Skin of body (tissue), 2 donors: ENCODE results near the gene GMDS. TPM values are rescaled to one million over a fixed set of nuclear protein-coding genes. Genes with fewer than 3 reads are reported as not detected.
"Not testable (repeated sequence)": the region's sequence is repeated elsewhere in the genome, so short reads cannot be mapped to it uniquely, and the experiment has no call there.

Source experiments
- DNase-seq: peaks from one replicate; lab custom pipeline; 2025; lab: John Stamatoyannopoulos, UW
- total RNA-seq: library from RNA; depleted of rRNA; stranded (reverse); fragments of >200 nt; gene quantifications from one replicate; pipeline ENCODE4 v1.2.3, GENCODE V29; 2014

Gene GMDS
- total RNA-seq, 1 donor from 2014 or later, result 12.5 TPM

DNA sequence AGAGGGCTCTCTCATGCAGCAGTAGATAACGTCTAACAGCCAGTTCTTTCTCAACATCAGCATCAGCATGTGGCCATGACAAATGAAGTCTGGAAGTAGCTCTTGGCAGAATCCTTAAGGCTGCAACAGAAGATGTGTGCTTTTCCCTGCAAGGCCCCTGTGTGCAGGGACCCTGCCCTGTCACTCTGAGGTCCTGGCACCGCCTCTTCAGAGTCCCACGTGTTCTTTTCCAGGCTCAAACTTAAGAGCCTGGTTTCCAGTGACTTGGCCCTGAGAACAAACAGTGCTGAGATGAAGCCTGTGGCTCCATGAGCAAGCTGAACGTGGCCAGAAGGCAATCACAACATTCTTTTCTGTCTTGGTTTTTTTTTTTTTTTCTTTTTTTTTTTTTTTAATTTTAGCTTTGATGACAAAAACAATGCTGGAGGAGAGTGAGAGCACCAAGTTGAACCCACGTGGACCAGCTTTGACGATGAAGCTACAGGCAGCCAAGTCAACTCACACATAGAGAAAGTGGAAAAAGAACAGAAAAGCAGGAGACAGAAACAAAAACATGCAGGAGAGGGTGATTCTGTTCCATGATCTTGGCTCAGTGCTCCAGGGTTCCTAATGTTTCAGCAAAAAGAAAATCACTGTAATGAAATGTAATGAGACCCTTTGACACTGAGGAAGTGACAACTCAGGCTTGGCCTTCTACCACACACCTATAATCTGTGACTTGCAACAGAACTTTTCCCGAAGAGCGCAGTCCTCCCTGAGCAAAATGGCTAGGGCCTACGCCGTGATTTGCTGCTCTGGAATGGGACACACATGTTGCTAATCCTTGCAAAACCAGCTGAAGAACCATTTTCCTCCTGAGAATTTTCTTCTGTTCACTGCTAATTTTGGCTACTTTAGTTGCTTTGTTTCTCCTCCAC lies 549.6 kb downstream of the GMDS start:
- DNase-seq, result peak; percentile 65

GRCh38 chr6:1691828-1692227 lies 553.6 kb downstream of the GMDS start:
- DNase-seq, result not testable (repeated sequence)

- not testable (repeated sequence) for DNase-seq
These were observed 554.7 kb downstream of the GMDS start for GRCh38 chr6:1690656-1691055.

DNA sequence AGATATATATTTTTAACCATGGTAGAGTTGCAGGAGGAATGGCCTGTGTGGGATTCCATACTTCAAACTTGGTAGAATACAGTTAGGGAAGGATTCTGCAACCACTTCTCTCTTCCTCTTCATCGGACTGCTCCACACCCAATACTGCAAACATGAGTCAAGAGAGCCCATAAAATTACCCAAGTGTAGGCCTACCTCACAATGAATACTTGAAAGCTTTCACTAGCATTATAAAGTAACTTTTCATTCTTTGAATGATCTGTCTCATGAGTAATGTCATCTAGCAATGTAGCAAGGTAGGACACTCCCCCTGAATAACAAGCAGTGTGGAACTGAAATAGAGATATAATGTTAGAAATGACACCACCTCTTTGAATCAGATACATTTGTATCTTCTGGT lies 556.3 kb downstream of the GMDS start:
- no peak for DNase-seq

DNA sequence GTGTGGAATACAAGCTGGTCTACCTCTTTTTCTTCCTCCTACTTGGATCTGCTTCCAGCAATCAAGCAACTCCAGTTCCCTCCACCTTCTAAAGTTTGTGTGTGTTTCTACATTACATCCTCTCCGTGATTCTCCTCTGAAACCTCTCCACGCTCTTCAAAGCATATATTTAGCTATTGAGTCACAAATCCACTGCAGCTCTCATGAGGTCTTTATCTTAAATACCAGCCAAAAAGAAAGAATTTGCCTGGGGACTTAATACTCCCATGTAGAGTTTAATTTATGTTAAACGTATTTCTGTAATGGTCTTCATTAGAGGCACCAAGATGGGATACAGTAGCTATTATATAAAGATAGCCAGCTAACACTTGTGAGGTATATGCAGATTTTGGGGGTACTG lies 557.0 kb downstream of the GMDS start:
- DNase-seq, result no peak

DNA sequence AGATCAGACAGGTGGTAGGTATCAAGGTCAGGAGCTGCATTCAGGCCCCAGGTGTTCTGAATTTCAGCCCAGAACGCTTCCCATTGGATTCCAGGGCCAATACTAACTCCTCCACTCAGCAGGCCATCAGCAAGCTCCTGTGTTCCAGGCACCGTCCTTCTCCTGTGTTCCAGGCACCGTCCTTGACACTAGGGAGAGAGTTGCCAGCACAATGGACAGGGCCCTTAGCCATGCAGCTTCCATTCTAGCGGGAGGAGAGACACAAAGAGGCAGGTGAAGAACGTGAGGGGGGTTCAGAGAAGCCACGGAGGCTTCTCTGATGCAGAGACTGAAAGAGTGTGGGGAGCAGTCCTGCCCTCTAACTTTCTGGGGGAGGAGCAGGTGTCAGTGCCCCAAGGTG lies 558.0 kb downstream of the GMDS start:
- no peak for DNase-seq

DNA sequence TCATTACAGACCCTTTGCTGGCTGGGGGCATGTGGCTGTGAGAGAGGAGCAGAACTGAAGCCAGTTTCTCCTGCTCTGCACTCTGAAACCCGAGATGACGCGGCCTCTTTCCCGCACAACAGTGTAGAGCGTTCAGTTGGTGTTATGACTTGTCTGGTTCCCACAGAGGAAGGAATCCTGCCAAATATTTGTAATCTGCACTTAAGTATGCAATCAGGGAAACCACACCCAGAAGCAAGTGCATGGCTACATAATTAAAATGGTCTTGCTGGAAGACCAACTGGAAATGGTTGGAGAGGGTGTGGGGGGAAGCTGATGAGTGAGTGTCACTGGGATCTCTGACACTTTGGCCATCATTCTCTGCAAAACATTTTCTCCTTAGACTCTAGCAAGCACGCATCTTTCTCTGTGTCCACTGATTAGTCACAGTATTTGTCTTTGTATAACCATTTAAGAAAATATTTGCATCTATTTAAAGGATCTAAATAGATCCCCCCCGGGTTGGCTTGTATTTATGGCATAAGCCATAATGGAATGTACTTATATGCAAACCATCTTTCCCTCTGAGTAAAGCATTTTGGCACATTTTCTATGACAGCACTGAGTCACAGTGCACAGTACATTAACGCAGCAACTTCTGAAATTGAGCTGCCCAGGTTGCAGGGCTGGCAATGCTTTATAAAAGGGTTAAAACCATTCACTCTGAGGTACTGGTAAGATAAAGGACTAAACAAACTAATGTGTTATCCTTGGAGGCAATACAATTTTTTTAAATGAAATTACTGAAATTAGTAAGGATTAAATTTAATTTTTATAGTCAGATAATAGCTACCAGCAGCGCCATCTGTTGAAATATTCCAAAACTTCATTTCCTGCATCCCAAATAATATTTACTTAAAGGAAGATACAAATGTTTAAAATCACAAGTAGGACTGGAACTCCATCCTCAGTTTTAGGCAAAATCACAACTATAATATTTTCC lies 559.0 kb downstream of the GMDS start:
- peak; percentile 74 for DNase-seq

GRCh38 chr6:1679688-1680068 lies 565.7 kb downstream of the GMDS start:
- no peak for DNase-seq

DNA sequence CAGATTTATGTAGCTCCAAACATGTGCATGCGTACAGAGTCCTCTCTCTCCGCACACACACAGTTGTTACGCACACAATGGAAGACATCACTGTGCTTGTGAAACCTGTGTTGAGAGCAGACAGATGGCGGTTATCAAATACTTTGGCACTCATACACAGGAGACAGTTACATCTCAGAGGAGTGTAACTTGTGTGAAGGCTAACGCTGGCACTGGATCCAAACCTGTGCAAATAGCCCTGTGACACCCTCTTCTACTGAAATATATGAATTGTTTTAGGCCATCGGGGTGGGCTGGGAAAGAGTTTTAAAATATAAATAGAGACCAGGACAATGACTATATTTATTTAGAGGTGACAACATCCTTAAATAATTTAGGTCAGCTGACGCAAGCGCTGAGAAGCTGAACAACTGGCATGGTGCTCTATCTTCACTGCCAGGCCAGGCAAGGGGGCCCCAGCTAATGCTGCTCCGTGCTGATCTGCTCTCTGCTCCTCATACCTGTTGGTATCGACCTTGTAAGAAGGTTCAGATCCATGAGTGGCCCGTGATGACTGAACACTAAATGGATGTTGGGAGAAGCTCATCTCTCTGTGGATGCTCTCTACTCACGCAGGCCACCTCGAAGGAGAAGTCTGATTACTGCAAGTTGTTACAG lies 566.2 kb downstream of the GMDS start:
- DNase-seq, result no peak

DNA sequence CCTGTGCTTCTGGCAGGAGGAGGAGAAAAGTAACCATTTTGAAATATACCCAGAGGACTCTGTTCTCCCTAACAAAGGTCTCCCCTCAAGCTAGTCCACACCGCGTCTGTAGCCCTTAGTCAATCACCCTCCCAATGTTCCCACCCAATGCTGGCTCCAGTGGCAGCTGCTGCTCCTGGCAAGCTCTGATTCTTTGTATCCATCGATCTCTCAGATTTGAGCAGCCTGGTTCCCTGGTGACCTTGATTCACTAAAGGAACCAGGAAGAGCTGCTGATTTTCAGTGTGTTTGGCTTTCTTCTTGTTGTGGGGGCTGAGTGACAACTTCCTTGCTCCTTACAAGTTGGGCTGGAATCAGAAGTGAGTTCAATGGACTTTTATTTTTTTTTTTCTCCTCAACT lies 567.2 kb downstream of the GMDS start:
- no peak for DNase-seq

GRCh38 chr6:1672379-1672778 lies 573.0 kb downstream of the GMDS start:
- no peak for DNase-seq

DNA sequence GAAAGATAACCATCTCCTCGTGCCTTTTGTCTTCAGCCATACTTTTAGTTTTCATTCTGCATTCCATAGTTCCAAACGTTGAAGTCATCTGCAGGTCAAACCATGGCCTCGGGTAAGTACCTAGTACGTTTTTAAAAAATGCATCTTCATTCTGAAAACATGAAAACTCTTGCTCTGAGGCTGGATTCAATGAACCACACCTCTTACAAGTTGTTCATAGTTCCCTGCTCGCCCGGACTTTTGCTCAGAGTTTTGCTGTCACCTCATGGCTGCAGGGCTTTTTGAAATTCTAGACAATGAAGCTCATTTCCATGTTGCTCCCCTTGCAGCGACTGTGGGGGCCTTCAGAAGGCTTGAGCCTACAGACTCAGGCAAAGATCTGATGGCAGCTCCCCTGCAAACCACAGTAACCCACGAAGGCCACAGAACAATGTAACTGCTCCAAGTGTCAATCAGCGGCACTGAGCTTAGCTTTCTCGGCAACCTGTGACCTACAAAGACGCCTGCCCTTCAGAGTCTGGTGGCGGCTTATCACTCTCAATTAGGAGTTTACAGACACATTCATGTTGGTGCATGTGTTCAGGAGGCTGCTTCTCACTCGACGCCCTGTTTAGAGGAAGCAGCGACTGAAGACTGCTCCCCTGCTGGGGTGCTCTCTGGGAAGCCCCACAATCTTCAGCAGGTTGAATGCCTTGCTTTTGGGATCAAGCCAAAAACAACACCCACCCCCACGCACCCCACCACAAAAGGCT lies 574.5 kb downstream of the GMDS start:
- no peak for DNase-seq

DNA sequence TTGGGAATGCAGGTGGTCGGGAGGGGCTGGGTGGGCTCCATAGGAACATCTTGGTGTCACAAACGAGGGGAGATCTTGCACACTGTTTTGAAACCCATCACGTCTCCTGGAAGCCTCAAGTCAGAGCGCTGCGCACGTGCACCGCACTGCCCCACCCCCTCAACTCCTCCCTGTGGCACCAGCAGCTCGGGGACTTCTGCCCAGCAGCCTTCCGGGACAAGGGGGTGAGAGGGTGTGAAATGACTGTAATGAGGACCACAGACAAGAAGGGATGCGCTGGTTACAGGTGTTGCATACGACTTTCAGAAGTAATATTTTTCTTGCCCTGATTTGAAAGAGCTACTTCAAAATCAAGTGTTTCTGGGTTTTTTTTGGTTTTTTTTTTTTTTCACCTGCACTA lies 575.4 kb downstream of the GMDS start:
- DNase-seq, result no peak

DNA sequence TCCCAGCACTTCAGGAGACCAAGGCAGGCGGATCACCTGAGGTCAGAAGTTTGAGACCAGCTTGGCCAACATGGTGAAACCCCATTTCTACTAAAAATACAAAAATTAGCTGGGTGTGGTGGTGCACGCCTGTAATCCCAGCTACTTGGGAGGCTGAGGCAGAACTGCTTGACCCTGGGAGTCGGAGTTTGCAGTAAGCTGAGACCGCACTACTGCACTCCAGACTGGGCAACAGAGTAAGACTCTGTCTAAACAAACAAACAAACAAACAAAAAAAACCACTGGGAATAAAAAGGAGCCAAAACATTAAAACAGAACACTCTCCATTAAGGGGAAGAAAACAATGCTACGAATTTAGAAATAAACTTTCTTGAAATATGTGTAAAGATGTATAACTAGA lies 576.9 kb downstream of the GMDS start:
- not testable (repeated sequence) for DNase-seq

DNA sequence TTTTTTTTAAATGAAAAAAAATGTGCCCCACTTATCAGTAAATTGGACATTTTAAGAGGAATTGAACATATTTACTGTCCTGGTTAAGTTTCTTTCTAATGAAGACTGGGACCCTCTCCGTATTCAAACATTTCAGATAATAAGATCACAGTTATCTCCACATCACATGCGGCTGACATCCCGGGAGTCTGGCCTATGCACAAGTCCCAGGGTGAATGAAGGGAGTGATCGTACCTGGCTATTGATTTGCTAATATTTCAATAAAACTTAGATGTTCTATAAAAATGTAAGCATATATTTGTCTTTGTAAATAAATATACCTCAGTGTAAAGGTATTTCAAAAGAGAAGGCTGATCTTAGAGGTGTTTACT lies 577.6 kb downstream of the GMDS start:
- no peak for DNase-seq

DNA sequence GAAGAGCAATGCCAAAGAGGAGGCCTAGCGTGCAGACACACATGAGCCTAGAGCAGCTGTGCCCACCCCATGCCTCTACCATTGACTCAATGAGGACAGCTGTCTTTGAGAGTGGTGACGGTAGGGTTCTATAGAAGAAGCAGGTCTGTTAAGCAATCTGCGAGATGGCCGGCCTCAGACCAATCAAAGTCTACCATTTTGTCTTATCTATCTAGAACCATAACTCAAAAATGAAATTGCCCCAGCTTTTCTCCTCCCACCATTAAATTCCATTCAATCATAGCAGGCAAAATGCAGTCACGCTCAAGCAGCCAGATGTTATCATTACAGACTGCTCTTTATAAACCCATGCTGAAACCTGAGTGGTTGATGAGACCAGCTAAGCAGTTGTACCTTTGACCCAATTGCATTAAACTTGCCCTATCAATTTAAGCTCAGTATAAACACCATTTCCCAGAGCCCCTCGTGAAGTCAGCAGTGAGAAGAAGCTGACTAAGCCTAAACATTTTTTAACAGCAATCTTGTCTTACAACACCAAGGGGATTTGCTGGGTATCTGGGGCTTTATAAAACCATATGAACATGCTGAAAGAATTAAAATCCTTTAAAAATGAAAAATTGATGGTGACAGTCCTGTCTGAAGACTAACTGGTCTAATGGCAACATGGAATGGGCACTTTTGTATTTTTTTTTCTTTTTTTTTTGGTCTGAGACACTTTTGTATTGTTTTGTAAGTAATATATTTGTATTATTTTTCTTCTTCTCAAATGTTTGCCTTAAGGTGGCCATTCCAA lies 578.2 kb downstream of the GMDS start:
- DNase-seq, result peak; percentile 47

DNA sequence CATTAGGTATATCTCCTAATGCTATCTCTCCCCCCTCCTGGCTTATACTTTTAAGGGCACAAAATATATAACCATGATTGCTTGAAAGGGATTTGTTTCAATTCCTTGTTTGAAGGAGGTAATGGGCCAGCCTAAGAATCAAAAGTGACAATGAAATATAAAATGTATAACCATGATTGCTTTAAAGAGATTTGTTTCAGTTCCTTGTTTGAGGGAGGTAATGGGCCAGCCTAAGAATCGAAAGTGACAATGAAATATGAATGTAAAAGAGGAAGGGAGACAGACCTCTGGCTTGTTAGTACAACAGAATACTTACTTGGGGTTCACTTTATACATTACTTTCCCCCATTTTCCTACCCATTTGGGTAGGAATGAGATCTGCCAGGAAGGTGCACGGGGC lies 580.2 kb downstream of the GMDS start:
- DNase-seq, result no peak

DNA sequence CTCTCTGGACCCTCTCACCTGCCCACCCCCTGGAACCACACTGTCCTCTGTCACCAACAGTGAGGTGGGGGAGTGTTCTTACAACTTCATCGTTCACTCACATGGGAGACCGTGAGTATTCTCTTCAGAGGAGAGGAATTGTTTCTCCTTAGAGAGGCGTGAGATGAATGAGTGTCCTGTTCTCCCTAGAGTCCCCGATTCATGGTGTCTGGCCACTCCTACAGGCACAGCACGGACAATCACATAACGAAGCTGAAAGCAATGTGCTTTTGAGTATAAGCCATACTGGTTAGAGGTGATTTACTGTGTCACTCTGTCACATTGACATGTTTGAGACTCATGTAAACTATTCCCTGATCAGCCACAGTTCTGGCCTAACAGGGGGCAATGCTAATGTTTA lies 581.1 kb downstream of the GMDS start:
- DNase-seq, result no peak

DNA sequence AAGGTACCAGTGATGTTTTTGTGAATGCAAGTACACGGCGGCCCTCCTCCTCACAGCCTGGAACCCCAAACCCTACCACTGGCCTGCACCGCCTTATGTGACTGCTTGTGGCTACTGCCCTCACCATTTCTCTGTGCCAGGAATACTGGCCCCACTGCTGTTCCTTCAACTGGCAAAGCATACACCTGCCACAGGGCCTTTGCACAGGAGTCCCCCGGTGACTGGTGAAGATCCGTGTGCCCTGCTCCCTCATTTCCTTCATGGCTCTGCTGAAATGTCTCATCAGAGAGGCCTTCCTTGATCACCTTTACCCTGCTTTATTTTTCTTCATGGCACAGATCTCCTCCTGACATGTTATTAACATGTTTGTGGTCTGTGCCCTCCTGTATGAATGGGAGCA lies 581.9 kb downstream of the GMDS start:
- no peak for DNase-seq

GRCh38 chr6:1662534-1662933 lies 582.9 kb downstream of the GMDS start:
- peak; percentile 46 for DNase-seq
